OCI-LY7 (cell line): ENCODE results near the gene FOXN3.

Experiments
- EZH2phosphoT487 ChIP-seq: fragments of 200-600 bp; sonication (generic); IDR thresholded peaks from 2 replicates; pipeline ENCODE4 v1.6.1; 2018; ENCODE audit warnings: low read depth, borderline replicate concordance, mild to moderate bottlenecking, mixed run types, antibody characterized with exemption, low read length, moderate library complexity, mixed read lengths
- TF ChIP-seq, protein P1 (sequence below): fragments of 200-600 bp; sonication (generic); conservative IDR thresholded peaks from 2 replicates; pipeline ENCODE4 v1.5.1; 2014; ENCODE audit warnings: mild to moderate bottlenecking, antibody characterized with exemption, low read length, moderate library complexity, mixed read lengths

GRCh38 chr14:89399594-89400068 is 17.4 kb downstream of the FOXN3 start:
- TF ChIP-seq, protein P1, sequence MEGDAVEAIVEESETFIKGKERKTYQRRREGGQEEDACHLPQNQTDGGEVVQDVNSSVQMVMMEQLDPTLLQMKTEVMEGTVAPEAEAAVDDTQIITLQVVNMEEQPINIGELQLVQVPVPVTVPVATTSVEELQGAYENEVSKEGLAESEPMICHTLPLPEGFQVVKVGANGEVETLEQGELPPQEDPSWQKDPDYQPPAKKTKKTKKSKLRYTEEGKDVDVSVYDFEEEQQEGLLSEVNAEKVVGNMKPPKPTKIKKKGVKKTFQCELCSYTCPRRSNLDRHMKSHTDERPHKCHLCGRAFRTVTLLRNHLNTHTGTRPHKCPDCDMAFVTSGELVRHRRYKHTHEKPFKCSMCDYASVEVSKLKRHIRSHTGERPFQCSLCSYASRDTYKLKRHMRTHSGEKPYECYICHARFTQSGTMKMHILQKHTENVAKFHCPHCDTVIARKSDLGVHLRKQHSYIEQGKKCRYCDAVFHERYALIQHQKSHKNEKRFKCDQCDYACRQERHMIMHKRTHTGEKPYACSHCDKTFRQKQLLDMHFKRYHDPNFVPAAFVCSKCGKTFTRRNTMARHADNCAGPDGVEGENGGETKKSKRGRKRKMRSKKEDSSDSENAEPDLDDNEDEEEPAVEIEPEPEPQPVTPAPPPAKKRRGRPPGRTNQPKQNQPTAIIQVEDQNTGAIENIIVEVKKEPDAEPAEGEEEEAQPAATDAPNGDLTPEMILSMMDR: no peak
- no peak for TF ChIP-seq EZH2phosphoT487
